ENCODE measurements around the gene RBM12. TPM values are rescaled to one million over a fixed set of nuclear protein-coding genes. Genes with fewer than 3 reads are reported as not detected.

Gene RBM12
- total RNA-seq, 1 donor from 2014 or later, result 38.6 TPM

DNA sequence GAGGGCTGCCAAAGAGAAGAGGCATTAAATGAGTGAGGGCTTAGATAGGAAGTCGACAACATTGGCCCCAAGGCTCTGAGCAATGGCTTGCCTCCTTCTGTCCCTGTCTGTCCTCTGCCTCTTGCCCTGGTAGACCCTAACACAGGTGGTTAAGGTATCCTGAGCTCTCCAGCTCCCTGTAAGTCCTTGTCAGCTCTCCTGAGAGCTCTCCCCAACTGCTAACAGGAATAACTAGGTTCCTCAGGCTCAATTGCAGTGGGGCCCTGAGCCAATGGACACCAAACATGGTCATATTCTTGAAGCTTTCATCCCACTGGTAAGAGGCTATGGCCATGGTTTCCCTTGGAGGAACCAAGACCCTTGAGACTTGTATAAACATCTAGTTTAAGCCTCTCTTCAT lies 5.0 kb upstream of the RBM12 start:
- peaks cover 35 to 58% (median 54%) of the 10 kb centered on the region in 3 donors for H3K36me3 ChIP-seq (ENCODE audit: control insufficient read depth in 3 of 3, insufficient read depth in 3 of 3, low read length in 3 of 3)
- peaks cover 0 to 3% (median 0%) of the 10 kb centered on the region in 3 donors for H3K4me1 ChIP-seq (ENCODE audit: control insufficient read depth in 3 of 3, insufficient read depth in 3 of 3, low read length in 3 of 3)
- H3K27ac ChIP-seq (ENCODE audit: low read depth, low read length), result no peak overlapping the region
- no peaks in the 10 kb centered on the region for H3K27me3 ChIP-seq (ENCODE audit: control insufficient read depth in 3 of 3, insufficient read depth in 3 of 3, low read length in 3 of 3)
- H3K9ac ChIP-seq (ENCODE audit: low read depth in 1 of 3, low read length in 3 of 3), result no peak overlapping the region
- H3K4me3 ChIP-seq (ENCODE audit: low read length in 3 of 3), result no peak overlapping the region
- no peaks in the 10 kb centered on the region for H3K9me3 ChIP-seq (ENCODE audit: control insufficient read depth in 3 of 3, low read length in 3 of 3)

DNA sequence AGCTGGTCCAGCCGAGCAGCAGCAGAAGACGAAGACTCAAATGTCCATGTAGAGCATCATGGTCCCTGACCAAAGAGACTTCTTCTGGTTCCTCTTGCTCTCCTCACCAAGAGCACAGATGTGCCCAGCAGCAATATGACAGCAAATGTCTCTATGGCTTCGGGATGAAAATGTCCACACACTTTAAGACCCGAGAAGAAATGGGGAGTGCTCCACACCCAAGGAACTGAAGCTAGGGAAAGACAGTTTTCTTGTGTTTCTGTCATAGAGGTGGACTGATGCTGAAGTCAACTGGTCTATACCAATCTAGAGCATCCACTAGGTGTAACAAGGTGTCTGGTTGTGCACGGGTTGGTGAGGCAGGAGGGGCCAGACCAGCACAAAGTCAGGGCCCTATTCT lies 4.5 kb upstream of the RBM12 start:
- Histone ChIP-seq H3K4me1 (ENCODE audit: control insufficient read depth in 3 of 3, insufficient read depth in 3 of 3, low read length in 3 of 3) (peaks cover 0 to 6% (median 0%) of the 10 kb centered on the region in 3 donors), H3K9ac (ENCODE audit: low read depth in 1 of 3, low read length in 3 of 3) (no peak overlapping the region), H3K9me3 (ENCODE audit: control insufficient read depth in 3 of 3, low read length in 3 of 3) (no peaks in the 10 kb centered on the region), H3K4me3 (ENCODE audit: low read length in 3 of 3) (no peak overlapping the region), H3K27me3 (ENCODE audit: control insufficient read depth in 3 of 3, insufficient read depth in 3 of 3, low read length in 3 of 3) (no peaks in the 10 kb centered on the region), H3K27ac (ENCODE audit: low read depth, low read length) (no peak overlapping the region), H3K36me3 (ENCODE audit: control insufficient read depth in 3 of 3, insufficient read depth in 3 of 3, low read length in 3 of 3) (peaks cover 34 to 54% (median 50%) of the 10 kb centered on the region in 3 donors)

DNA sequence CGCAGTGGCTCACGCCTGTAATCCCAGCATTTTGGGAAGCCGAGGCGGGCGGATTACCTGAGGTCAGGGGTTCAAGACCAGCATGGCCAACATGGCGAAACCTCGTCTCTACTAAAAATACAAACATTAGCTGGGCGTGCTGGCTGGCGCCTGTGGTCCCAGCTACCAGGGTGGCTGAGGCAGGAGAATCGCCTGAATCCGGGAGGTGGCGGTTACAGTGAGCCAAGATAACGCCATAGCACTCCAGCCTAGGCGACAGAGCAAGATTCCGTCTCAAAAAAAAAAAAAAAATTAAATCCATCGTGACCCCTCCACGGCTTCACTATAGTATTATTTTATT lies 1.2 kb upstream of the RBM12 start:
- H3K4me3 ChIP-seq (ENCODE audit: low read length in 3 of 3), result no peak overlapping the region
- H3K27me3 ChIP-seq (ENCODE audit: control insufficient read depth in 3 of 3, insufficient read depth in 3 of 3, low read length in 3 of 3), result no peaks in the 10 kb centered on the region
- no peaks in the 10 kb centered on the region for H3K9me3 ChIP-seq (ENCODE audit: control insufficient read depth in 3 of 3, low read length in 3 of 3)
- peaks cover 17 to 28% (median 24%) of the 10 kb centered on the region in 3 donors for H3K4me1 ChIP-seq (ENCODE audit: control insufficient read depth in 3 of 3, insufficient read depth in 3 of 3, low read length in 3 of 3)
- H3K9ac ChIP-seq (ENCODE audit: low read depth in 1 of 3, low read length in 3 of 3), result no peak overlapping the region
- no peak overlapping the region for H3K27ac ChIP-seq (ENCODE audit: low read depth, low read length)
- peaks cover 18 to 24% (median 24%) of the 10 kb centered on the region in 3 donors for H3K36me3 ChIP-seq (ENCODE audit: control insufficient read depth in 3 of 3, insufficient read depth in 3 of 3, low read length in 3 of 3)

DNA sequence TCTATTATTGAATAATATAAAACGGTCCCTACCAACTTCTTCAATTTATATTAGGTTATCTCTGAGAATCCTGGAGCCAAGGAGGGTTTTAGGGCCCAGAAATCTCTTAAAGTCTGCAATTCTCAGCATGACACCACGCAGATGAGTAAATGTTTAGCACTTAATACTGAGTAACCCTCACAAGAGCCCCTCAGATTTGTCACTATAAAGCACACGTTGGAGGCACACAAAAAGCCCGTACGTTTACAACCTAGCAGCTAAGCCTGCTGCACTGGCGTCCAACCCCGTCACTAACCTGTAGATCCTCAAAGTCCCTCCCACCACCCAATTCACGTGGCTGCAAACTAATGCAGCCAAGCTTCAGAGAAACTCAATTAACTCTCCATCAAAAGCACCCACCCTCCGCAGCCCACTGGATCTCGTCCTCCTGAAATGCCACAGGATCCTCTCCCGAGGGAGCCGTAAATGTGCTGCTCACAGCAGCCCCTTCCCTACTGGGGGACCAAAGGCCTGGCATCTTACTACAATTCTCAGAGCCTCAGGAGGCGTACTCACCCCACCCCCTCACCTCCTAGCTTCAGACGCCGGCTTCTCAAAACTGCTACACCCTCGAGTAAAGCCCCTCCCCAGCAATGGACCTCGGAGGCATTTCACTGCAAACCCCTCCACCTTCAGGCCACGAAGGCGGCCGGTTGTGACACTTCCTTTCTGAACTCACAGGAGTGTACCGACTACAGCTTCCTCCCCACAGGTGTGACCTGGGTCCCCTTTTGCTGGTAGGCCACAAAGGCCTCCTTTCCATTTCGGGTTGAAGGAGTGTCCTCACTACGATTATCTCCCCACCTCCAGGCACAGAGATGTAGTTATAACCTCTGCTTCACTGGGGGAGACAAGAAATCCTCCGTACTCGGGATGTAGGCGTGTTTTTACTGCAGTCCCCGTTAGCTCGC lies 909 bp downstream of the RBM12 start:
- Histone ChIP-seq H3K4me1 (ENCODE audit: control insufficient read depth in 3 of 3, insufficient read depth in 3 of 3, low read length in 3 of 3) (peaks cover 25 to 38% (median 34%) of the 10 kb centered on the region in 3 donors), H3K27ac (ENCODE audit: low read depth, low read length) (peak overlapping the region; percentile 98), H3K4me3 (ENCODE audit: low read length in 3 of 3) (peak overlapping the region; percentile 99), H3K36me3 (ENCODE audit: control insufficient read depth in 3 of 3, insufficient read depth in 3 of 3, low read length in 3 of 3) (peaks cover 2 to 5% (median 3%) of the 10 kb centered on the region in 3 donors), H3K27me3 (ENCODE audit: control insufficient read depth in 3 of 3, insufficient read depth in 3 of 3, low read length in 3 of 3) (no peaks in the 10 kb centered on the region), H3K9me3 (ENCODE audit: control insufficient read depth in 3 of 3, low read length in 3 of 3) (no peaks in the 10 kb centered on the region), H3K9ac (ENCODE audit: low read depth in 1 of 3, low read length in 3 of 3) (peak overlapping the region; percentile 99 to 100 (median 100))

DNA sequence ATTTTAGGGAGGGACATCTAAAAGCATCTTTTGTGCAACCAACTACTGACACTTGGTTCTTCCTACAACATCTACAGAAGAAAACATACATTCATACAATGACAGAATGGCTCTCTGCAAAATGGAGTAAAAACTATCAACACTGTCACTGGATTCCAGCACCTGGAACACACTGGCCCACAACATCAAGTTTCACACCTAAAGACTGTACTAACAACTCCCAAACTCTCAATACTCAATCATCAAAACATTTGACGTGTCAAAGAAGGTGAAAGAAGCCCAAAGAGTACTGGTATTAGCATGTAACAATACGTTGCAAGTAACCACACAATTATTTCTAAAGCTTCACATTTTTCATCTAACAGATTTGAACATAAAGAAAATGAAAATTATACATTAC lies 2.1 kb downstream of the RBM12 start:
- Histone ChIP-seq H3K9me3 (ENCODE audit: control insufficient read depth in 3 of 3, low read length in 3 of 3) (no peaks in the 10 kb centered on the region), H3K4me1 (ENCODE audit: control insufficient read depth in 3 of 3, insufficient read depth in 3 of 3, low read length in 3 of 3) (peaks cover 26 to 39% (median 36%) of the 10 kb centered on the region in 3 donors), H3K36me3 (ENCODE audit: control insufficient read depth in 3 of 3, insufficient read depth in 3 of 3, low read length in 3 of 3) (no peaks in the 10 kb centered on the region), H3K27me3 (ENCODE audit: control insufficient read depth in 3 of 3, insufficient read depth in 3 of 3, low read length in 3 of 3) (no peaks in the 10 kb centered on the region), H3K4me3 (ENCODE audit: low read length in 3 of 3) (peak overlapping the region in 2 of 3 donors; percentile 15 to 27), H3K27ac (ENCODE audit: low read depth, low read length) (no peak overlapping the region), H3K9ac (ENCODE audit: low read depth in 1 of 3, low read length in 3 of 3) (peak overlapping the region; percentile 99 to 100 (median 100))

DNA sequence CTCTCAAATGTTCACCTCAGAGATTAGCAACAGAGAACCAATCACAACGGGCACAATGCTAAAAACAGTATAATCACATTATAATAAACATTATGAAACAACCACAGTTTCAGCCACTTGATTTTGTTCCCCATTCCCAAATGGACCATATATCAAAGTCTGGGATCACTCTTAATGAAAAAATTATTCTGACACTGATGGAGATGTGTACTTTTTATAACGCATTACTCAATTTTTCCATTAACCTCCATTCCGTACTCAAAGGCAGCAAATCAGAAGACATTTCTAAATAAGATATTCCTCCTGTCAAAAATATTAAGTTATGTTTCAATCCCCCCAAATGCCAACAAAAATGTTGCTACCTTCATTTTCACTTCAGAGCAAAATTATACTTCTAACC lies 2.8 kb downstream of the RBM12 start:
- Histone ChIP-seq H3K4me3 (ENCODE audit: low read length in 3 of 3) (peak overlapping the region in 1 of 3 donors; percentile 57), H3K27ac (ENCODE audit: low read depth, low read length) (no peak overlapping the region), H3K4me1 (ENCODE audit: control insufficient read depth in 3 of 3, insufficient read depth in 3 of 3, low read length in 3 of 3) (peaks cover 29 to 44% (median 40%) of the 10 kb centered on the region in 3 donors), H3K9me3 (ENCODE audit: control insufficient read depth in 3 of 3, low read length in 3 of 3) (no peaks in the 10 kb centered on the region), H3K27me3 (ENCODE audit: control insufficient read depth in 3 of 3, insufficient read depth in 3 of 3, low read length in 3 of 3) (no peaks in the 10 kb centered on the region), H3K9ac (ENCODE audit: low read depth in 1 of 3, low read length in 3 of 3) (peak overlapping the region in 2 of 3 donors; percentile 13 to 99), H3K36me3 (ENCODE audit: control insufficient read depth in 3 of 3, insufficient read depth in 3 of 3, low read length in 3 of 3) (no peaks in the 10 kb centered on the region)

DNA sequence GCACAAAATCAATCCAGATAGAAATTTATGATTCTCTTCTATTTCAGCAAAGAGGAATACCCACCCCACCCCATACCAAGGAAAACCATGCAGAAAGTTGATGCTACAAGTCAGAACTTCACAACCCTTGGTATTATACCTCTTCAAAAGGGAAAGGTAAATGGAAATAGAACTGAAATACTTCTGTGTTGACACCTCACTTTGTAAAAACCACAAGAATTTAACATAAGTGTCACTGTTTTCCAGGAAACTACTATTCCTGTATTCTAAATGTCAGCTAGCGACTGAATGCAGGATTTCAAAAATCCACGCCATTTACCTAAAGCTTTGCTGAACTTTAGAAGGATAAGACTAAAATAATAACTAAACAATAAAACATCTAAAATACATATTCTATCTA lies 3.6 kb downstream of the RBM12 start:
- H3K36me3 ChIP-seq (ENCODE audit: control insufficient read depth in 3 of 3, insufficient read depth in 3 of 3, low read length in 3 of 3), result no peaks in the 10 kb centered on the region
- H3K27ac ChIP-seq (ENCODE audit: low read depth, low read length), result no peak overlapping the region
- H3K9me3 ChIP-seq (ENCODE audit: control insufficient read depth in 3 of 3, low read length in 3 of 3), result no peaks in the 10 kb centered on the region
- peak overlapping the region in 1 of 3 donors; percentile 57 for H3K4me3 ChIP-seq (ENCODE audit: low read length in 3 of 3)
- H3K27me3 ChIP-seq (ENCODE audit: control insufficient read depth in 3 of 3, insufficient read depth in 3 of 3, low read length in 3 of 3), result no peaks in the 10 kb centered on the region
- H3K4me1 ChIP-seq (ENCODE audit: control insufficient read depth in 3 of 3, insufficient read depth in 3 of 3, low read length in 3 of 3), result peaks cover 29 to 44% (median 40%) of the 10 kb centered on the region in 3 donors
- H3K9ac ChIP-seq (ENCODE audit: low read depth in 1 of 3, low read length in 3 of 3), result no peak overlapping the region

DNA sequence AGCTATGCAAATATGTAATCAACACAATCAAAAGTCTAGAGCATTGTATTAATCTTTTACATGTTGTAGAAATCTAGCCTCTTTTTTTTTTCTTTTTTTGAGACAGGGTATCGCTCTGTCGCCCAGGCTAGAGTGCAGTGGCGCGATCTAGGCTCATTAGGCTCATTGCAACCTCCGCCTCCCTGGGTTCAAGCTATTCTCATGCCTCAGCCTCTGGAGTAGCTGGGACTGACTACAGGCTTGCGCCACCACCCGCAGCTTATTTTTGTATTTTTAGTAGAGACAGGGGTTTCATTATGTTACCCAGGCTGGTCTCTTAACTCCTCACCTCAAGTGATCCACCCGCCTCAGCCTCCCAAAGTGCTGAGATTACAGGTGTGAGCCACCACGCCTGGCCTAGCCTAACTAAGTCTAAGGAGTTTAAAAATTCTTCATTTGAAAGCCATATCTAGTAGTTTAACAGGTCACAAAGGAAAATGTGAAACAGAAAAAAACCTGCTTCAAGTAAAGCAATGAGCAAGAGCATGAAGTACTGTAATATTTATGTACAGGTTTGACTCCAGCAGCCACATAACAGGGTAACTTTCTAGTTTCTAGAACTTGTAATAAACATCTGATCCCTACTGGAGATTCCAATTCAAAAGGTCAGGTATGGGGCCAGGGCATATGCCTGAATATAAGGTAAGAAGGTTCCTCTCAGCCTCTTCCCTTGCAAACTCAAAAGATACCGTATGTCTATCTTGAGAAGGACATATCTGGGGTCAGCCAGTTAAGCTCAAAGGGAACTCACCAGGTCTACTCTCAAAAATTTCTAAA lies 4.4 kb downstream of the RBM12 start:
- Histone ChIP-seq H3K27me3 (ENCODE audit: control insufficient read depth in 3 of 3, insufficient read depth in 3 of 3, low read length in 3 of 3) (no peaks in the 10 kb centered on the region), H3K4me1 (ENCODE audit: control insufficient read depth in 3 of 3, insufficient read depth in 3 of 3, low read length in 3 of 3) (peaks cover 29 to 44% (median 40%) of the 10 kb centered on the region in 3 donors), H3K9me3 (ENCODE audit: control insufficient read depth in 3 of 3, low read length in 3 of 3) (no peaks in the 10 kb centered on the region), H3K9ac (ENCODE audit: low read depth in 1 of 3, low read length in 3 of 3) (no peak overlapping the region), H3K27ac (ENCODE audit: low read depth, low read length) (no peak overlapping the region), H3K4me3 (ENCODE audit: low read length in 3 of 3) (peak overlapping the region in 1 of 3 donors; percentile 12), H3K36me3 (ENCODE audit: control insufficient read depth in 3 of 3, insufficient read depth in 3 of 3, low read length in 3 of 3) (peaks cover 0 to under 1% (median 0%) of the 10 kb centered on the region in 3 donors)

DNA sequence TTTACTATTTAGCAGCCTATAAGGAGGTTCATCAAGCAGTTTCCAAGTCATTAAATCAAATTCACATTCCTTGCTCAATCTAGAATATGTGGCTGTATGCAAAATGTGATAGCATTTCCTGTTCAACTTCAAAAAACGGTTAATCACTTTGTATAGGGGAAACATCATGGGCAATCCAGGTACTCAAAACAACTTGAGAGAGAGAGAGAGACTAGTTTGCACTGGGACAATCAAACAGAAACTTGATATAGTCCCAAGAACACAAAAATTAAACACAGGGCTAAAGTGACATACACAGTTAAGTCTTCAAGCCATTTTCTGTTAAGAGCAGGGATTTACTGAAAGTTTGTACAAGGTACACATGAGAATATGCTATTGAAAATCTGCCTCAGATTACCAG lies 7.4 kb downstream of the RBM12 start:
- H3K4me1 ChIP-seq (ENCODE audit: control insufficient read depth in 3 of 3, insufficient read depth in 3 of 3, low read length in 3 of 3), result peaks cover 21 to 32% (median 31%) of the 10 kb centered on the region in 3 donors
- H3K27ac ChIP-seq (ENCODE audit: low read depth, low read length), result no peak overlapping the region
- no peak overlapping the region for H3K9ac ChIP-seq (ENCODE audit: low read depth in 1 of 3, low read length in 3 of 3)
- peaks cover 19 to 24% (median 23%) of the 10 kb centered on the region in 3 donors for H3K36me3 ChIP-seq (ENCODE audit: control insufficient read depth in 3 of 3, insufficient read depth in 3 of 3, low read length in 3 of 3)
- H3K4me3 ChIP-seq (ENCODE audit: low read length in 3 of 3), result no peak overlapping the region
- H3K9me3 ChIP-seq (ENCODE audit: control insufficient read depth in 3 of 3, low read length in 3 of 3), result no peaks in the 10 kb centered on the region
- H3K27me3 ChIP-seq (ENCODE audit: control insufficient read depth in 3 of 3, insufficient read depth in 3 of 3, low read length in 3 of 3), result no peaks in the 10 kb centered on the region

Data from skeletal muscle tissue (tissue), 4 donors.